Prostate gland (tissue), 2 donors: ENCODE results near the gene TMPRSS7. TPM values are rescaled to one million over a fixed set of nuclear protein-coding genes. Genes with fewer than 3 reads are reported as not detected.

ENCODE experiments used
- DNase-seq: peaks from one replicate; pipeline ENCODE4 v3.0.0-alpha.2; 2019; ENCODE audit warnings: low spot score
- H3K27ac ChIP-seq, 2 donors: fragments of 200-600 bp; sonication (generic); 2 replicates each; pipeline ENCODE4 v1.5.1; 2017 to 2019
- H3K27me3 ChIP-seq: fragments of 200-600 bp; sonication (generic); replicated peaks from 2 replicates; pipeline ENCODE4 v1.5.1; 2019; ENCODE audit not compliant: insufficient read depth
- H3K36me3 ChIP-seq, 2 donors: fragments of 200-600 bp; sonication (generic); 1 replicate in 1 of 2; 2 replicates in 1 of 2; pipeline versions ENCODE4 v1.5.1 to v1.8.1; 2017 to 2019
- H3K4me1 ChIP-seq: fragments of 200-600 bp; sonication (generic); replicated peaks from 2 replicates; pipeline ENCODE4 v1.5.1; 2019
- H3K4me3 ChIP-seq, 2 donors: fragments of 200-600 bp; sonication (generic); 2 replicates each; pipeline ENCODE4 v1.5.1; 2017 to 2019
- H3K9me3 ChIP-seq: fragments of 200-600 bp; sonication (generic); 2 replicates; pipeline ENCODE4 v1.5.1; 2017
- CTCF ChIP-seq, 4 experiments: fragments of 200-600 bp in 2 of 4; fragments of 450-650 bp in 2 of 4; sonication (generic) in 2 of 4; IDR thresholded peaks; 1 replicate in 3 of 4; 2 replicates in 1 of 4; pipeline ENCODE4 v1.5.1; 2016 to 2019; ENCODE audit warnings: antibody characterized with exemption in 4 of 4, mild to moderate bottlenecking in 2 of 4, moderate library complexity in 2 of 4
- POLR2A ChIP-seq: fragments of 450-650 bp; IDR thresholded peaks from one replicate; pipeline ENCODE4 v1.6.1; 2016; ENCODE audit warnings: antibody characterized with exemption, mild to moderate bottlenecking
- POLR2AphosphoS5 ChIP-seq: sonication (generic); formaldehyde crosslinking; IDR thresholded peaks from one replicate; pipeline ENCODE4 v1.6.1; 2017; ENCODE audit warnings: antibody characterized with exemption
- WGBS: methylation state at CpG from one replicate; pipeline ENCODE4 v1.1.5; 2018; 5-methylcytosine and 5-hydroxymethylcytosine counted together
- intact Hi-C: fragments of 100-400 bp; cut with DNase I; formaldehyde crosslinking; loops from one replicate; pipeline ENCODE4 v1.14.2; 2022
- total RNA-seq, 2 donors: library from RNA; depleted of rRNA; stranded (reverse); fragments of >200 nt; gene quantifications; one replicate each; pipeline ENCODE4 v1.1.0, GENCODE V29; 2016

Gene TMPRSS7
- total RNA-seq, 2 donors from 2014 or later, result not detected

GRCh38 chr3:112085735-112086075, 51.2 kb downstream of the TMPRSS7 start:
- WGBS, result 36% methylated on average over 12 of the region's 12 CpGs
- H3K4me1 ChIP-seq, result no peaks in the 10 kb centered on the region
- H3K9me3 ChIP-seq, result no peaks in the 10 kb centered on the region
- no peak for TF ChIP-seq POLR2AphosphoS5
- no peak for TF ChIP-seq CTCF (IDR thresholded peaks at IDR 0.05)
- no peaks in the 10 kb centered on the region for H3K36me3 ChIP-seq
- intact Hi-C loops, result no loop called here
- H3K27ac ChIP-seq, result peak overlapping the region; percentile 54 to 71
- no peak for DNase-seq
- H3K27me3 ChIP-seq, result no peaks in the 10 kb centered on the region
- H3K4me3 ChIP-seq, result peak overlapping the region; percentile 29 to 47

GRCh38 chr3:112086076-112086854, 51.7 kb downstream of the TMPRSS7 start, which contains the start of gene C3orf52:
C3orf52 (plus strand) TSS chr3:112086389; CDS start chr3:112086408, 19 bp downstream.
- TF ChIP-seq CTCF (IDR thresholded peaks at IDR 0.05) (peak in 1 of 4 experiments; percentile 10), POLR2AphosphoS5 (peak; percentile 64), POLR2A (peak; percentile 85)
- no peaks in the 10 kb centered on the region for H3K36me3 ChIP-seq
- H3K4me1 ChIP-seq, result no peaks in the 10 kb centered on the region
- peak within 1 kb of the TSS; percentile 54 to 71 for H3K27ac ChIP-seq
- peak within 1 kb of the TSS; percentile 29 to 47 for H3K4me3 ChIP-seq
- WGBS, result 4% methylated on average over 28 of the region's 67 CpGs
- peak; percentile 85 for DNase-seq
- no peaks in the 10 kb centered on the region for H3K9me3 ChIP-seq
- intact Hi-C loops, result no loop called here
- no peaks in the 10 kb centered on the region for H3K27me3 ChIP-seq

- Histone ChIP-seq H3K4me1 (no peaks in the 10 kb centered on the region), H3K27ac (peak overlapping the region; percentile 54 to 71), H3K9me3 (no peaks in the 10 kb centered on the region), H3K4me3 (peak overlapping the region; percentile 29 to 47), H3K27me3 (no peaks in the 10 kb centered on the region), H3K36me3 (no peaks in the 10 kb centered on the region)
- TF ChIP-seq CTCF (IDR thresholded peaks at IDR 0.05) (no peak), POLR2A (no peak), POLR2AphosphoS5 (no peak)
- intact Hi-C loops, result no loop called here
- no peak for DNase-seq
- 57% methylated on average over 14 of the region's 14 CpGs for WGBS
These were observed 52.5 kb downstream of the TMPRSS7 start for GRCh38 chr3:112086875-112087524.

GRCh38 chr3:112087746-112088145, 53.2 kb downstream of the TMPRSS7 start:
- intact Hi-C loops, result no loop called here
- no peaks in the 10 kb centered on the region for H3K36me3 ChIP-seq
- no peak overlapping the region for H3K4me3 ChIP-seq
- no peak overlapping the region for H3K27ac ChIP-seq
- no peaks in the 10 kb centered on the region for H3K9me3 ChIP-seq
- 89% methylated on average over 5 of the region's 5 CpGs for WGBS
- H3K4me1 ChIP-seq, result no peaks in the 10 kb centered on the region
- no peak for DNase-seq
- no peaks in the 10 kb centered on the region for H3K27me3 ChIP-seq
- TF ChIP-seq CTCF (IDR thresholded peaks at IDR 0.05) (no peak), POLR2A (no peak), POLR2AphosphoS5 (no peak)
